A549 (cell line): ENCODE results near the gene REXO5. TPM values are rescaled to one million over a fixed set of nuclear protein-coding genes. Genes with fewer than 3 reads are reported as not detected.

Source experiments
- ATAC-seq, 2 experiments: fragments of 200-7000 bp in 1 of 2; fragments of >200 bp in 1 of 2; cut with Nextera tagmentation in 1 of 2; cut with Tn5 transposase in 1 of 2; 3 replicates each; pipeline versions ENCODE4 v1.8.0 to v1.9.1; 2018 to 2020; ENCODE audit warnings: mild to moderate bottlenecking in 1 of 2, moderate library complexity in 1 of 2
- CTCF ChIA-PET: fragments of 300-600 bp; sonication (Branson Sonifier 250); formaldehyde crosslinking; extraction: SDS; loops from one replicate; lab custom pipeline; 2021; ENCODE audit warnings: antibody characterized with exemption, inconsistent platforms; lab: Yijun Ruan, JAX
- POLR2A ChIA-PET: fragments of 350-600 bp; formaldehyde crosslinking; extraction: SDS; loops from one replicate; lab custom pipeline; 2021; ENCODE audit warnings: antibody characterized with exemption, inconsistent platforms; lab: Yijun Ruan, JAX
- DNase-seq, 2 experiments: peaks; one replicate each; pipeline versions ENCODE4 v3.0.0 to v3.0.0-alpha.2; 2011 to 2016; ENCODE audit warnings: low read depth in 1 of 2, low spot score in 1 of 2
- FAIRE-seq: peaks from 2 replicates; lab custom pipeline; 2011; peaks lifted over from hg19 to GRCh38; lab: Jason Lieb, UNC
- H3K27ac ChIP-seq, 2 experiments: fragments of >200 bp; sonication (Bioruptor Twin); formaldehyde crosslinking; 3 replicates each; pipeline ENCODE4 v1.5.1; 2016 to 2017
- H3K4me1 ChIP-seq: fragments of >200 bp; sonication (Bioruptor Twin); formaldehyde crosslinking; 3 replicates; pipeline ENCODE4 v1.6.1; 2016
- H3K4me2 ChIP-seq: fragments of >200 bp; sonication (Bioruptor Twin); formaldehyde crosslinking; 3 replicates; pipeline ENCODE4 v1.6.1; 2016
- H3K4me3 ChIP-seq: fragments of >200 bp; sonication (Bioruptor Twin); formaldehyde crosslinking; 3 replicates; pipeline ENCODE4 v1.5.1; 2016
- H3K9me3 ChIP-seq: fragments of >200 bp; sonication (Bioruptor Twin); formaldehyde crosslinking; 3 replicates; pipeline ENCODE4 v1.6.1; 2016
- ATOH8 ChIP-seq: fragments of 250-450 bp; sonication (Bioruptor Pico); IDR thresholded peaks from 2 replicates; pipeline ENCODE4 v1.5.0; 2020; ENCODE audit warnings: low read depth, mild to moderate bottlenecking, moderate library complexity
- CBX8 ChIP-seq: fragments of 200-600 bp; sonication (generic); IDR thresholded peaks from 2 replicates; pipeline ENCODE4 v1.6.1; 2016
- CHD2 ChIP-seq: fragments of 150-350 bp; IDR thresholded peaks from 2 replicates; pipeline ENCODE4 v1.6.1; 2014; ENCODE audit warnings: low read length; ENCODE audit not compliant: partially characterized antibody
- CTCF ChIP-seq: fragments of >200 bp; sonication (Bioruptor Twin); formaldehyde crosslinking; IDR thresholded peaks from 3 replicates; pipeline ENCODE4 v1.5.1; 2016
- ELK1 ChIP-seq: fragments of 150-350 bp; IDR thresholded peaks from 2 replicates; pipeline ENCODE4 v1.6.1; 2014; ENCODE audit warnings: low read depth, mild to moderate bottlenecking, low read length
- EP300 ChIP-seq, 2 experiments: fragments of >200 bp; sonication (Bioruptor Twin); formaldehyde crosslinking; IDR thresholded peaks; 2 replicates in 1 of 2; 3 replicates in 1 of 2; pipeline ENCODE4 v1.6.1; 2016 to 2017
- FOXS1 ChIP-seq: fragments of 250-450 bp; sonication (Bioruptor Pico); IDR thresholded peaks from 2 replicates; pipeline ENCODE4 v1.5.0; 2020; ENCODE audit warnings: mild to moderate bottlenecking, moderate library complexity
- HDAC2 ChIP-seq: fragments of 200-600 bp; sonication (generic); IDR thresholded peaks from 2 replicates; pipeline ENCODE4 v1.6.1; 2016
- HES2 ChIP-seq: fragments of >200 bp; sonication (Bioruptor Twin); formaldehyde crosslinking; IDR thresholded peaks from 2 replicates; pipeline ENCODE4 v1.6.1; 2016
- HEYL ChIP-seq: fragments of 250-450 bp; sonication (Bioruptor Pico); IDR thresholded peaks from 2 replicates; pipeline ENCODE4 v1.8.0; 2021; ENCODE audit warnings: mild to moderate bottlenecking, moderate library complexity
- HMGXB4 ChIP-seq: fragments of 250-450 bp; sonication (Bioruptor Pico); IDR thresholded peaks from 2 replicates; pipeline ENCODE4 v1.5.0; 2021; ENCODE audit warnings: mild to moderate bottlenecking, moderate library complexity, borderline replicate concordance
- MYC ChIP-seq: IDR thresholded peaks from 2 replicates; pipeline ENCODE4 v1.6.1; 2012; ENCODE audit warnings: mild to moderate bottlenecking, inconsistent platforms, low read length, improper control_type of control experiment, borderline replicate concordance
- PBX3 ChIP-seq: IDR thresholded peaks from 2 replicates; pipeline ENCODE4 v1.6.1; 2012
- PHF8 ChIP-seq: fragments of 200-600 bp; sonication (generic); IDR thresholded peaks from 2 replicates; pipeline ENCODE4 v1.6.1; 2016; ENCODE audit warnings: low read depth, mild to moderate bottlenecking, antibody characterized with exemption, moderate library complexity, borderline replicate concordance
- RCOR1 ChIP-seq: fragments of 150-350 bp; IDR thresholded peaks from 2 replicates; pipeline ENCODE4 v1.6.1; 2014; ENCODE audit warnings: antibody characterized with exemption, low read length, low read depth
- RFX5 ChIP-seq: fragments of 450-650 bp; IDR thresholded peaks from 2 replicates; pipeline ENCODE4 v1.7.1; 2014; ENCODE audit warnings: antibody characterized with exemption, mild to moderate bottlenecking, moderate library complexity
- TP53 ChIP-seq: fragments of 250-450 bp; sonication (Bioruptor Pico); IDR thresholded peaks from 2 replicates; pipeline ENCODE4 v1.5.0; 2021; ENCODE audit warnings: mild to moderate bottlenecking, moderate library complexity
- USF2 ChIP-seq: fragments of 450-650 bp; IDR thresholded peaks from 2 replicates; pipeline ENCODE4 v1.6.1; 2014; ENCODE audit warnings: antibody characterized with exemption
- ZC3H11A ChIP-seq: fragments of 450-650 bp; IDR thresholded peaks from 2 replicates; pipeline ENCODE4 v1.6.1; 2014; ENCODE audit warnings: antibody characterized with exemption, mild to moderate bottlenecking
- ZNF302 ChIP-seq: fragments of 250-450 bp; sonication (Bioruptor Pico); IDR thresholded peaks from 2 replicates; pipeline ENCODE4 v1.9.0; 2021; ENCODE audit warnings: inconsistent platforms, mild to moderate bottlenecking, moderate library complexity
- WGBS: methylation state at CpG from one replicate; pipeline ENCODE4 v1.1.6; 2017; ENCODE audit errors: missing lambda C conversion rate; 5-methylcytosine and 5-hydroxymethylcytosine counted together
- polyA plus RNA-seq, 4 experiments: library from polyadenylated mRNA; depleted of rRNA in 3 of 4; stranded (reverse); fragments of >200 nt; fragmentation: RNase III in 1 of 4; extraction: RNeasy Plus Mini Kit Qiagen cat#74134 plus additional on column Dnase treatment in 1 of 4; gene quantifications; 2 replicates in 3 of 4; 3 replicates in 1 of 4; pipeline ENCODE4 v1.2.3, GENCODE V29; 2011 to 2017

REXO5 gene
- polyA plus RNA-seq, 2 of the 4 experiments (the other 2 are of a cell fraction): 4.0 to 5.1 TPM

GRCh38 chr16:20830372-20830771 lies 24.0 kb downstream of the REXO5 start:
- ATAC-seq: no peak
- CTCF ChIA-PET: interaction anchor here (0.7 kb wide), 1 partner anchor 19 kb away, joined by 3 read pairs; no protein-coding TSS in a partner anchor
- Histone ChIP-seq H3K4me2 (no peak overlapping the region), H3K4me3 (no peak overlapping the region), H3K27ac (no peak overlapping the region)
- FAIRE-seq: no peak
- WGBS: 74% methylated on average over 1 of the region's 1 CpG
- POLR2A ChIA-PET: no interaction called here
- DNase-seq: no peak
- no peak for TF ChIP-seq ATOH8 (CRISPR knock-in tag)
- no peak for TF ChIP-seq PHF8
- TF ChIP-seq FOXS1 (CRISPR knock-in tag): no peak
- no peak for TF ChIP-seq CTCF
- TF ChIP-seq HEYL (CRISPR knock-in tag): no peak
- no peak for TF ChIP-seq RCOR1
- TF ChIP-seq ZC3H11A: no peak
- no peak for TF ChIP-seq CHD2
- no peak for TF ChIP-seq TP53 (CRISPR knock-in tag)
- TF ChIP-seq USF2: no peak
- no peak for TF ChIP-seq HMGXB4 (CRISPR knock-in tag)
- TF ChIP-seq CBX8: no peak
- TF ChIP-seq, all 56 proteins: peak for 0
- H3K9me3 ChIP-seq: no peaks in the 10 kb centered on the region
- H3K4me1 ChIP-seq: no peaks in the 10 kb centered on the region

- no peak for DNase-seq
- 65% methylated on average over 2 of the region's 2 CpGs for WGBS
- H3K4me1 ChIP-seq: no peaks in the 10 kb centered on the region
- H3K27ac ChIP-seq: no peak overlapping the region
- 0 out of 3 replicates have a peak, but pooled peaks cover 3% of the 10 kb centered on the region for H3K9me3 ChIP-seq
- ChIA-PET CTCF (interaction anchor here (0.8 to 2.0 kb wide), 5 partner anchors 9 to 18 kb away, joined by 3 to 5 read pairs (median 3); no protein-coding TSS in a partner anchor), POLR2A (no interaction called here)
- TF ChIP-seq ELK1 (no peak), ZNF302 (CRISPR knock-in tag) (no peak), EP300 (IDR thresholded peaks at IDR 0.05) (no peak), TP53 (CRISPR knock-in tag) (no peak), PBX3 (no peak), MYC (no peak), HEYL (CRISPR knock-in tag) (no peak), RFX5 (no peak), HDAC2 (no peak), HES2 (no peak), CTCF (no peak)
- ATAC-seq: no peak
- H3K4me2 ChIP-seq: no peak overlapping the region
- FAIRE-seq: no peak
- H3K4me3 ChIP-seq: no peak overlapping the region
Measured at GRCh38 chr16:20833086-20833485, 26.8 kb downstream of the REXO5 start.
